Measurements from ENCODE around the gene HIPK2.

DNA sequence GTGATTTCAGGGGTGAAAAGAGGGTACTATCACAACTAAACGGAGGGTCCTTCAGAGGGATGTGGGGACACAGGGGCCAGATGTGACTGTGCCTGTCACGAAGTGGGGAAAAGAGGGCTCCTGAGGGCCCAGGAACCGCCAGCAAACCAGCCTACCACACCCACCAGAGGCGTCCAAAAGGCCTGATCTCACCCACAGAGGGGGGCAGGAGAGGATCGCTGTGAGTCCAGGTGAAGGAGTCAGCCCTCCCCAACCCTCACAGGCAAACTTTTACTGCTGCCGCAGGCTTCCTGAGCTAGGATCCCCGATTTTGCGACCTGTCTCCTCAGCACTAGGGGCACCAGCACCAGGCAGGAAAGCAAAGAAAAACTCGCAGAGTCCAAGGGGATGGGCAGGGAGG, 64.7 kb downstream of the HIPK2 start:
- TF ChIP-seq, protein P1, sequence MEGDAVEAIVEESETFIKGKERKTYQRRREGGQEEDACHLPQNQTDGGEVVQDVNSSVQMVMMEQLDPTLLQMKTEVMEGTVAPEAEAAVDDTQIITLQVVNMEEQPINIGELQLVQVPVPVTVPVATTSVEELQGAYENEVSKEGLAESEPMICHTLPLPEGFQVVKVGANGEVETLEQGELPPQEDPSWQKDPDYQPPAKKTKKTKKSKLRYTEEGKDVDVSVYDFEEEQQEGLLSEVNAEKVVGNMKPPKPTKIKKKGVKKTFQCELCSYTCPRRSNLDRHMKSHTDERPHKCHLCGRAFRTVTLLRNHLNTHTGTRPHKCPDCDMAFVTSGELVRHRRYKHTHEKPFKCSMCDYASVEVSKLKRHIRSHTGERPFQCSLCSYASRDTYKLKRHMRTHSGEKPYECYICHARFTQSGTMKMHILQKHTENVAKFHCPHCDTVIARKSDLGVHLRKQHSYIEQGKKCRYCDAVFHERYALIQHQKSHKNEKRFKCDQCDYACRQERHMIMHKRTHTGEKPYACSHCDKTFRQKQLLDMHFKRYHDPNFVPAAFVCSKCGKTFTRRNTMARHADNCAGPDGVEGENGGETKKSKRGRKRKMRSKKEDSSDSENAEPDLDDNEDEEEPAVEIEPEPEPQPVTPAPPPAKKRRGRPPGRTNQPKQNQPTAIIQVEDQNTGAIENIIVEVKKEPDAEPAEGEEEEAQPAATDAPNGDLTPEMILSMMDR (IDR thresholded peaks at IDR 0.05) = no peak
- TF ChIP-seq POLR2A (IDR thresholded peaks at IDR 0.05) (no peak), POLR2AphosphoS5 (IDR thresholded peaks at IDR 0.05) (no peak)
